Measurements from ENCODE around the gene UBE2J2. TPM values are rescaled to one million over a fixed set of nuclear protein-coding genes. Genes with fewer than 3 reads are reported as not detected.

Gene UBE2J2
- total and polyA plus RNA-seq, 10 donors: 39.1 to 69.7 (median 55.3) TPM

DNA sequence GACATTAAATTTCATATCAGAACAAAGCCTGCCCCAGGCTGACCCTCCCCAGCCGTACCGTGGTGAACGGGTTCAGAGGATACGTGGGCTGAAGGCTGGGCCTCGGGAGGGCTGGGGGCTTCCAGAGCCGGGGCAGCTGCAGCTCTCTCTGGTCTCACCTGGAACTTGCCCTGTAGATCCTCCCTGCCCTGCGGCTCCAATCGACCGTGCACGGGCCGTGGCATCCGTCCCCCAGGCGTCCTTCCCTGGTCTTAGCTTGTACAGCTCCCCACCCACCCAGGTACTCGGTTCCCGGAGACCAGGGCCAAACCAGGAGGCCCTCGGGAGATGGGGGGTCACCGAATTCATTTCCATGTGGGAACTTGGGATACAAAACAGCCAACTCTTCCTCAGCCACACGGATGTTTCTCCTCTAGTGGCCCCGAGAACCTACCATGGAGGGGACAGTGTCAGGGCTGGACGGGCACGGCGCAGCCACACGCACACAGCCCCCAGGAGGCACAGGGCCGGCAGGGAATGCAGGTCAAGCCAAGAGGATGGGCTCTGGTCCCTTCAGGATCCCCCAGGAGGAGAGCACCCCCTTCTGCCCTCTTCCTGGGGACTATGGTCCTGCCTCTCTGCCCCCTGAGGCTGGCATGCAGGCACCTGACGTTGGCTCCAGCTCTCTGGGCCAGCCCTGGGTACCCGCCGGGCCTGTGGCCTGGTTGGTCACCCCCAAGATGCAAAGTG, 38.5 kb downstream of the UBE2J2 start:
- H3K27ac ChIP-seq: no peak overlapping the region
- intact Hi-C loops (cut with DNase I; ENCODE audit: low total_unique reads): no loop called here
- TF ChIP-seq POLR2AphosphoS5 (IDR thresholded peaks at IDR 0.05) (peak in 1 of 3 donors; percentile 13), POLR2A (IDR thresholded peaks at IDR 0.05) (no peak)
- peaks cover 8 to 60% (median 43%) of the 10 kb centered on the region in 6 donors for H3K4me1 ChIP-seq
- peaks cover 0 to 28% (median 11%) of the 10 kb centered on the region in 6 donors for H3K36me3 ChIP-seq
- H3K27me3 ChIP-seq (replicated peaks in 1 of 7): peaks cover 0 to 40% (median 26%) of the 10 kb centered on the region in 7 donors
- no peak for DNase-seq
- no peak overlapping the region for H3K4me3 ChIP-seq
- no peaks in the 10 kb centered on the region for H3K9me3 ChIP-seq
- 84 to 94% (median 91%) methylated on average over 23 to 27 of the region's 27 CpGs for WGBS, 5 donors

DNA sequence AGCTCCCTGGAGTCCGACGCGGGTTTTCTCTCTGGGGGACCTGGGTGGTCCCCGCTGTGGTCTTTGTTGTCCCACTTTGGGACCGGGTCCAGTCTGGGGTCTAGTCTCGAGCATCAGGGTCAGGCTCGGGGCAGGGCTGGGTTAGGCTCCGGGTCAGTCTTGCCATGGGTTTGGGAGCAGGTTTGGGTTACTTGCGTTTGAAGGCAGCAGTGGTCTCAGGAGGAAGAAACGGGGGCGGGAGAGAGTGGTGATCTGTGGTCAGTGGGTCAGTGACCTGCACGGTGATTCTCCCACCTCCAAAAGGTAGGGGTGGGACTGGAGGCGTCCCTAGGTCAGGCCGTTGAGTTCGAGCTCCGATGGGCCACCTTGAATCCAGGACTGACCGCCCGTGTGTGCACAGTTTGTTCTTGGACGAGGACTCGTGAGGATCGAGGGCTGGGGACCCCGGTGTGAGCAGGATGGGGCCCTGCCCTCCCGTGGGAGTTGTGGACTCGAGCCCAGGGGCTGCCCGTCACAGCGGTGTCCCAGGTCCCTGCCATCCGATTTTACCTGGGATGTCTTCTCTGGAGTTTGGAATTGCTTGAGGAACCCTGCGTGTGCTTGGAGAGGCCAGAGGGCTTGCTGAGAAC, 39.4 kb downstream of the UBE2J2 start:
- peaks cover 0 to 37% (median 14%) of the 10 kb centered on the region in 6 donors for H3K36me3 ChIP-seq
- H3K4me3 ChIP-seq: no peak overlapping the region
- TF ChIP-seq, protein P1, sequence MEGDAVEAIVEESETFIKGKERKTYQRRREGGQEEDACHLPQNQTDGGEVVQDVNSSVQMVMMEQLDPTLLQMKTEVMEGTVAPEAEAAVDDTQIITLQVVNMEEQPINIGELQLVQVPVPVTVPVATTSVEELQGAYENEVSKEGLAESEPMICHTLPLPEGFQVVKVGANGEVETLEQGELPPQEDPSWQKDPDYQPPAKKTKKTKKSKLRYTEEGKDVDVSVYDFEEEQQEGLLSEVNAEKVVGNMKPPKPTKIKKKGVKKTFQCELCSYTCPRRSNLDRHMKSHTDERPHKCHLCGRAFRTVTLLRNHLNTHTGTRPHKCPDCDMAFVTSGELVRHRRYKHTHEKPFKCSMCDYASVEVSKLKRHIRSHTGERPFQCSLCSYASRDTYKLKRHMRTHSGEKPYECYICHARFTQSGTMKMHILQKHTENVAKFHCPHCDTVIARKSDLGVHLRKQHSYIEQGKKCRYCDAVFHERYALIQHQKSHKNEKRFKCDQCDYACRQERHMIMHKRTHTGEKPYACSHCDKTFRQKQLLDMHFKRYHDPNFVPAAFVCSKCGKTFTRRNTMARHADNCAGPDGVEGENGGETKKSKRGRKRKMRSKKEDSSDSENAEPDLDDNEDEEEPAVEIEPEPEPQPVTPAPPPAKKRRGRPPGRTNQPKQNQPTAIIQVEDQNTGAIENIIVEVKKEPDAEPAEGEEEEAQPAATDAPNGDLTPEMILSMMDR (IDR thresholded peaks at IDR 0.05 in 8 of 11, conservative IDR thresholded peaks at IDR 0.05 in 3 of 11): no peak
- no peak for TF ChIP-seq POLR2AphosphoS5 (IDR thresholded peaks at IDR 0.05)
- TF ChIP-seq POLR2A (IDR thresholded peaks at IDR 0.05): no peak
- H3K4me1 ChIP-seq: peaks cover 13 to 69% (median 51%) of the 10 kb centered on the region in 6 donors
- intact Hi-C loops (cut with DNase I; ENCODE audit: low total_unique reads): no loop called here
- no peak overlapping the region for H3K27ac ChIP-seq
- H3K27me3 ChIP-seq (replicated peaks in 1 of 7): peaks cover 0 to 31% (median 21%) of the 10 kb centered on the region in 7 donors
- H3K9me3 ChIP-seq: no peaks in the 10 kb centered on the region
- DNase-seq: no peak
- WGBS, 5 donors: 87 to 96% (median 95%) methylated on average over 21 to 28 of the region's 28 CpGs

DNA sequence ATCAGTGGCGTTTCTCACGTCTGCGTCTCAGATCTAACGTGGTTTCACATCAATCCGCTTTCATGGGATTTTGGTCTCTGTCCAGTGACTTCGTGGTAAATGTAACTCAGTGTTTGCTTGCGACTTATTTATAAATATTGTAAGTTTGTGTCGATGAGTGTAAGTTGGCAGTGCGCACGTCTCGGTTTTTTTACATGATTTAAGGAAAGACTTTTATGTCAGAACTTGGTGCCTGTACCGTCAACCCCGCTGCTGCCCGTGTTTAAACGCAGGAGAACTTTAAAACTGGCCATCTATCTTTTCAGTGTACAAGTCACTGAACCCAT, 40.1 kb downstream of the UBE2J2 start:
- TF ChIP-seq POLR2AphosphoS5 (IDR thresholded peaks at IDR 0.05): no peak
- TF ChIP-seq, protein P1 (IDR thresholded peaks at IDR 0.05 in 8 of 11, conservative IDR thresholded peaks at IDR 0.05 in 3 of 11): no peak
- no peak for TF ChIP-seq POLR2A (IDR thresholded peaks at IDR 0.05)
- Histone ChIP-seq H3K4me3 (peak overlapping the region in 1 of 8 donors; percentile 99), H3K4me1 (peaks cover 13 to 76% (median 58%) of the 10 kb centered on the region in 6 donors), H3K9me3 (no peaks in the 10 kb centered on the region), H3K27ac (no peak overlapping the region), H3K27me3 (replicated peaks in 1 of 7) (peaks cover 0 to 23% (median 14%) of the 10 kb centered on the region in 7 donors), H3K36me3 (peaks cover 0 to 45% (median 20%) of the 10 kb centered on the region in 6 donors)
- no peak for DNase-seq
- intact Hi-C loops (cut with DNase I; ENCODE audit: low total_unique reads): no loop called here
- 93 to 96% (median 95%) methylated on average over 15 of the region's 15 CpGs for WGBS, 5 donors

DNA sequence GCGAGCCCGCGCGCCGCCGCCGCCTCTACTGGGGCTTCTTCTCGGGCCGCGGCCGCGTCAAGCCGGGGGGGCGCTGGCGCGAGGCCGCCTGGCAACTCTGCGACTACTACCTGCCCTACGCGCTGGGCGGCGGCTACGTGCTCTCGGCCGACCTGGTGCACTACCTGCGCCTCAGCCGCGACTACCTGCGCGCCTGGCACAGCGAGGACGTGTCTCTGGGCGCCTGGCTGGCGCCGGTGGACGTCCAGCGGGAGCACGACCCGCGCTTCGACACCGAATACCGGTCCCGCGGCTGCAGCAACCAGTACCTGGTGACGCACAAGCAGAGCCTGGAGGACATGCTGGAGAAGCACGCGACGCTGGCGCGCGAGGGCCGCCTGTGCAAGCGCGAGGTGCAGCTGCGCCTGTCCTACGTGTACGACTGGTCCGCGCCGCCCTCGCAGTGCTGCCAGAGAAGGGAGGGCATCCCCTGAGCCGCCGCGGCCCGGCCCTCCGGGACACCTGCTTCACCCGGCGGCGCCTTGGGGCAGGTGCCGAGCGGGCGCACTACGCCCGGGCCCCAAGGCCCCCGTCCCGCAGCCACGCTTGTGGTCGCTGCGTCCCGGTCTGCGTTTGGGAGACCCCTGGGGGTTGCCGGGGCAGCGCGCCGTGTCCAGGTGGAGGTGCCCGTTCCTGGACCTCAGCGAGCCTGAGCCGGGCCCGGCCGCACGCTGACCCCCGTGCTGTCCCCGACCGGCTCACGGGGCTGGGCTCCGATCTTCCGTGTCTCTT, 40.7 kb downstream of the UBE2J2 start:
- no peak for TF ChIP-seq POLR2AphosphoS5 (IDR thresholded peaks at IDR 0.05)
- TF ChIP-seq, protein P1 (IDR thresholded peaks at IDR 0.05 in 8 of 11, conservative IDR thresholded peaks at IDR 0.05 in 3 of 11): no peak
- Histone ChIP-seq H3K4me3 (peak overlapping the region; percentile 8 to 99 (median 45)), H3K9me3 (no peaks in the 10 kb centered on the region), H3K27ac (peak overlapping the region in 3 of 8 donors; percentile 58 to 98 (median 58)), H3K27me3 (replicated peaks in 1 of 7) (peaks cover 0 to 18% (median 8%) of the 10 kb centered on the region in 7 donors), H3K4me1 (peaks cover 13 to 76% (median 56%) of the 10 kb centered on the region in 6 donors), H3K36me3 (peaks cover 0 to 50% (median 25%) of the 10 kb centered on the region in 6 donors)
- 83 to 89% (median 86%) methylated on average over 77 to 98 of the region's 98 CpGs for WGBS, 5 donors
- intact Hi-C loops (cut with DNase I; ENCODE audit: low total_unique reads): no loop called here
- DNase-seq: peak; percentile 89

Measured in spleen (tissue), 11 donors.